HepG2 (cell line): ENCODE measurements around the gene FNBP1L. TPM values are rescaled to one million over a fixed set of nuclear protein-coding genes. Genes with fewer than 3 reads are reported as not detected.

Experiments
- AKNA ChIP-seq: sonication (generic); formaldehyde crosslinking; IDR thresholded peaks from 2 replicates; pipeline ENCODE4 v1.4.0; 2020; ENCODE audit warnings: missing genetic modification reagents, borderline replicate concordance
- ESRRA ChIP-seq: sonication (generic); formaldehyde crosslinking; IDR thresholded peaks from 2 replicates; pipeline ENCODE4 v1.5.1; 2020; ENCODE audit warnings: mild to moderate bottlenecking, low read depth, missing genetic modification reagents
- GABPA ChIP-seq, 2 experiments: IDR thresholded peaks; 2 replicates each; pipeline ENCODE4 v1.6.1; 2011 to 2016; ENCODE audit warnings: low read depth in 2 of 2, low read length in 1 of 2, missing biosample characterization in 1 of 2, missing genetic modification characterization in 1 of 2
- MIER3 ChIP-seq: IDR thresholded peaks from 2 replicates; pipeline ENCODE4 v1.6.1; 2016; ENCODE audit warnings: missing compliant biosample characterization, borderline replicate concordance
- MZF1 ChIP-seq: sonication (generic); formaldehyde crosslinking; IDR thresholded peaks from 2 replicates; pipeline ENCODE4 v1.8.1; 2023; ENCODE audit warnings: mild to moderate bottlenecking, missing genetic modification reagents, borderline replicate concordance
- PITX1 ChIP-seq: sonication (generic); formaldehyde crosslinking; IDR thresholded peaks from 2 replicates; pipeline ENCODE4 v1.5.1; 2020; ENCODE audit warnings: mild to moderate bottlenecking, missing genetic modification reagents
- RORA ChIP-seq: sonication (generic); formaldehyde crosslinking; IDR thresholded peaks from 2 replicates; pipeline ENCODE4 v1.5.0; 2020; ENCODE audit warnings: mild to moderate bottlenecking, missing genetic modification reagents, moderate library complexity
- SP1 ChIP-seq, 2 experiments: fragments of 450-650 bp in 1 of 2; sonication (generic) in 1 of 2; formaldehyde crosslinking in 1 of 2; IDR thresholded peaks; 2 replicates each; pipeline versions ENCODE4 v1.4.0 to v1.6.1; 2016 to 2020; ENCODE audit warnings: missing genetic modification reagents in 1 of 2
- TFE3 ChIP-seq: IDR thresholded peaks from 2 replicates; pipeline ENCODE4 v1.6.1; 2016
- ZNF235 ChIP-seq: sonication (generic); formaldehyde crosslinking; IDR thresholded peaks from 2 replicates; pipeline ENCODE4 v1.8.1; 2023; ENCODE audit warnings: mild to moderate bottlenecking, missing genetic modification reagents, borderline replicate concordance
- ZNF792 ChIP-seq: IDR thresholded peaks from 2 replicates; pipeline ENCODE4 v1.6.1; 2016
- polyA plus RNA-seq, 8 experiments: library from polyadenylated mRNA; depleted of rRNA in 3 of 8; stranded (reverse) in 7 of 8; unstranded in 1 of 8; fragments of >200 nt; fragmentation: Illumina TruSeq in 4 of 8; extraction: Trizol in 4 of 8; gene quantifications; 2 replicates each; pipeline versions ENCODE4 v1.2.1 to v1.2.3, GENCODE V29; 2011 to 2016; ENCODE audit warnings: low read depth in 4 of 8, missing spikeins in 1 of 8, mixed read lengths in 1 of 8; ENCODE audit not compliant: insufficient read depth in 1 of 8
- total RNA-seq, 5 experiments: library from RNA; depleted of rRNA; stranded (reverse); fragments of >200 nt; fragmentation: Illumina TruSeq; extraction: Trizol; gene quantifications; 2 replicates each; pipeline ENCODE4 v1.2.3, GENCODE V29; 2016; ENCODE audit warnings: low read depth in 1 of 5
- TF ChIP-seq, protein P1 (sequence below): conservative IDR thresholded peaks from 2 replicates; pipeline ENCODE4 v1.6.1; 2018; ENCODE audit warnings: missing genetic modification reagents
- TF ChIP-seq, protein P2 (sequence below): sonication (generic); formaldehyde crosslinking; IDR thresholded peaks from 2 replicates; pipeline ENCODE4 v1.8.1; 2023; ENCODE audit warnings: mild to moderate bottlenecking, missing genetic modification reagents
- TF ChIP-seq, protein P3 (sequence below): sonication (generic); formaldehyde crosslinking; IDR thresholded peaks from 2 replicates; pipeline ENCODE4 v1.4.0; 2020; ENCODE audit warnings: missing genetic modification reagents, borderline replicate concordance

Gene FNBP1L
- total and polyA plus RNA-seq, 2 of the 13 experiments (the other 11 are each of a cell fraction or from before 2014, with no cell fraction given), result 24.1 to 27.1 TPM

GRCh38 chr1:93448983-93449804 is 1.3 kb downstream of the FNBP1L start (continued):
- TF ChIP-seq PITX1 (CRISPR knock-in tag) (no peak), ZNF235 (no peak), AKNA (CRISPR knock-in tag) (no peak), MIER3 (CRISPR knock-in tag) (no peak), TFE3 (CRISPR knock-in tag) (no peak), ESRRA (CRISPR knock-in tag) (no peak), SP1 (IDR thresholded peaks at IDR 0.05) (no peak), SP1 (CRISPR knock-in tag; IDR thresholded peaks at IDR 0.05) (peak; percentile 21; the same call in 1 of the 2 replicates), RORA (no peak), MZF1 (CRISPR knock-in tag) (no peak), ZNF792 (no peak), GABPA (IDR thresholded peaks at IDR 0.05; ENCODE audit: low read depth, low read length) (no peak), GABPA (CRISPR knock-in tag; IDR thresholded peaks at IDR 0.05; ENCODE audit: low read depth) (no peak)
- TF ChIP-seq, protein P1, sequence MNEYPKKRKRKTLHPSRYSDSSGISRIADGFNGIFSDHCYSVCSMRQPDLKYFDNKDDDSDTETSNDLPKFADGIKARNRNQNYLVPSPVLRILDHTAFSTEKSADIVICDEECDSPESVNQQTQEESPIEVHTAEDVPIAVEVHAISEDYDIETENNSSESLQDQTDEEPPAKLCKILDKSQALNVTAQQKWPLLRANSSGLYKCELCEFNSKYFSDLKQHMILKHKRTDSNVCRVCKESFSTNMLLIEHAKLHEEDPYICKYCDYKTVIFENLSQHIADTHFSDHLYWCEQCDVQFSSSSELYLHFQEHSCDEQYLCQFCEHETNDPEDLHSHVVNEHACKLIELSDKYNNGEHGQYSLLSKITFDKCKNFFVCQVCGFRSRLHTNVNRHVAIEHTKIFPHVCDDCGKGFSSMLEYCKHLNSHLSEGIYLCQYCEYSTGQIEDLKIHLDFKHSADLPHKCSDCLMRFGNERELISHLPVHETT (CRISPR knock-in tag), result no peak
- TF ChIP-seq, protein P2, sequence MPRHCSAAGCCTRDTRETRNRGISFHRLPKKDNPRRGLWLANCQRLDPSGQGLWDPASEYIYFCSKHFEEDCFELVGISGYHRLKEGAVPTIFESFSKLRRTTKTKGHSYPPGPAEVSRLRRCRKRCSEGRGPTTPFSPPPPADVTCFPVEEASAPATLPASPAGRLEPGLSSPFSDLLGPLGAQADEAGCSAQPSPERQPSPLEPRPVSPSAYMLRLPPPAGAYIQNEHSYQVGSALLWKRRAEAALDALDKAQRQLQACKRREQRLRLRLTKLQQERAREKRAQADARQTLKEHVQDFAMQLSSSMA (CRISPR knock-in tag), result no peak
- TF ChIP-seq, protein P3, sequence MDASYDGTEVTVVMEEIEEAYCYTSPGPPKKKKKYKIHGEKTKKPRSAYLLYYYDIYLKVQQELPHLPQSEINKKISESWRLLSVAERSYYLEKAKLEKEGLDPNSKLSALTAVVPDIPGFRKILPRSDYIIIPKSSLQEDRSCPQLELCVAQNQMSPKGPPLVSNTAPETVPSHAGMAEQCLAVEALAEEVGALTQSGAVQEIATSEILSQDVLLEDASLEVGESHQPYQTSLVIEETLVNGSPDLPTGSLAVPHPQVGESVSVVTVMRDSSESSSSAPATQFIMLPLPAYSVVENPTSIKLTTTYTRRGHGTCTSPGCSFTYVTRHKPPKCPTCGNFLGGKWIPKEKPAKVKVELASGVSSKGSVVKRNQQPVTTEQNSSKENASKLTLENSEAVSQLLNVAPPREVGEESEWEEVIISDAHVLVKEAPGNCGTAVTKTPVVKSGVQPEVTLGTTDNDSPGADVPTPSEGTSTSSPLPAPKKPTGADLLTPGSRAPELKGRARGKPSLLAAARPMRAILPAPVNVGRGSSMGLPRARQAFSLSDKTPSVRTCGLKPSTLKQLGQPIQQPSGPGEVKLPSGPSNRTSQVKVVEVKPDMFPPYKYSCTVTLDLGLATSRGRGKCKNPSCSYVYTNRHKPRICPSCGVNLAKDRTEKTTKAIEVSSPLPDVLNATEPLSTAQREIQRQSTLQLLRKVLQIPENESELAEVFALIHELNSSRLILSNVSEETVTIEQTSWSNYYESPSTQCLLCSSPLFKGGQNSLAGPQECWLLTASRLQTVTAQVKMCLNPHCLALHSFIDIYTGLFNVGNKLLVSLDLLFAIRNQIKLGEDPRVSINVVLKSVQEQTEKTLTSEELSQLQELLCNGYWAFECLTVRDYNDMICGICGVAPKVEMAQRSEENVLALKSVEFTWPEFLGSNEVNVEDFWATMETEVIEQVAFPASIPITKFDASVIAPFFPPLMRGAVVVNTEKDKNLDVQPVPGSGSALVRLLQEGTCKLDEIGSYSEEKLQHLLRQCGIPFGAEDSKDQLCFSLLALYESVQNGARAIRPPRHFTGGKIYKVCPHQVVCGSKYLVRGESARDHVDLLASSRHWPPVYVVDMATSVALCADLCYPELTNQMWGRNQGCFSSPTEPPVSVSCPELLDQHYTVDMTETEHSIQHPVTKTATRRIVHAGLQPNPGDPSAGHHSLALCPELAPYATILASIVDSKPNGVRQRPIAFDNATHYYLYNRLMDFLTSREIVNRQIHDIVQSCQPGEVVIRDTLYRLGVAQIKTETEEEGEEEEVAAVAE, result no peak
